Left lung (tissue), 10 donors: Measurements from ENCODE around the gene MAN1C1. TPM values are rescaled to one million over a fixed set of nuclear protein-coding genes. Genes with fewer than 3 reads are reported as not detected.
A peak's percentile ranks its signal among the peaks of the same experiment; 100 is the strongest.

Experiments
- ATAC-seq: fragments of 200-7000 bp; cut with Tn5 transposase; one replicate; pipeline ENCODE4 v1.9.1; 2020; ENCODE audit warnings: moderate library complexity
- DNase-seq, 4 donors: peaks; one replicate each; pipeline ENCODE4 v3.0.0-alpha.2; 2013 to 2020
- H3K27ac ChIP-seq, 2 donors: fragments of 200-600 bp; sonication (generic) in 1 of 2; one replicate each; pipeline versions ENCODE4 v1.5.0 to v1.8.0; 2020 to 2021
- H3K27me3 ChIP-seq, 2 donors: fragments of 200-600 bp; sonication (generic) in 1 of 2; one replicate each; pipeline versions ENCODE4 v1.5.0 to v1.8.0; 2020 to 2021
- H3K36me3 ChIP-seq, 2 donors: fragments of 200-600 bp; sonication (generic) in 1 of 2; one replicate each; pipeline versions ENCODE4 v1.5.0 to v1.8.0; 2020 to 2021
- H3K4me1 ChIP-seq, 2 donors: fragments of 200-600 bp; one replicate each; pipeline ENCODE4 v1.8.0; 2021
- H3K4me3 ChIP-seq, 2 donors: fragments of 200-600 bp; sonication (generic) in 1 of 2; one replicate each; pipeline versions ENCODE4 v1.5.0 to v1.8.0; 2020 to 2021; ENCODE audit warnings: mild to moderate bottlenecking in 1 of 2
- H3K9me3 ChIP-seq, 2 donors: fragments of 200-600 bp; sonication (generic) in 1 of 2; one replicate each; pipeline versions ENCODE4 v1.5.0 to v1.8.0; 2020 to 2021
- intact Hi-C, 2 donors: fragments of 100-400 bp; cut with DNase I; formaldehyde crosslinking; loops; one replicate each; pipeline versions ENCODE4 v1.11.2 to v1.14.2; 2022
- polyA plus RNA-seq, 6 donors: library from polyadenylated mRNA; unstranded; fragments of 120-200 nt; gene quantifications; one replicate each; pipeline ENCODE4 v1.2.1, GENCODE V29; 2013; ENCODE audit not compliant: insufficient read length in 6 of 6
- total RNA-seq, 2 donors: library from RNA; stranded (reverse); fragmentation: NEBNext Ultra II Directional; extraction: Animal tissue kit (Norgen Biotek cat#: 25700); gene quantifications; one replicate each; pipeline ENCODE4 v1.2.1, GENCODE V29; 2021
- TF ChIP-seq, protein P1 (sequence below), 2 donors: fragments of 200-600 bp; sonication (generic) in 1 of 2; IDR thresholded peaks; one replicate each; pipeline versions ENCODE4 v1.5.0 to v1.8.0; 2021; ENCODE audit warnings: antibody characterized with exemption in 2 of 2
- donor health status: DM: no; HTN: yes; CAD: no.
- donor health status: DM: no; HTN: no; CAD: no.

The MAN1C1 gene
- total and polyA plus RNA-seq, 8 donors: 14.9 to 20.3 (median 16.1) TPM

DNA sequence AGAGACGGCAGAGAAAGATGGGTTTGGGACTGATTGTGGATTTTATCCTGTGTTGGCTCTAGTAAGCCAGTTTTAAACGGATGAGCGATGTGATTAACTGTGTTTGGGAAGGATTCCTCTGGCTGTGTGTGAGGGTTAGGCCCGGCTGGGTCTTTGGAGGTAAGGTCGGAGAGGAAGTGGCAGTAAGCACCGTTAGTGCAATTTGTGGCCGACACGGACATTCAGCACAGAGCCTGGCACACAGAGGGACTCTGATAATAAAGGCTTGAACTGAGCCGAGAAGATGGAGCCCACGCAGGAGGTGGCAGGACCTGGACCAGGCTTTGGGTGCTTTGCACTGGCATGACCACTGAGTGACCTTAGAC is 204.5 kb downstream of the MAN1C1 start:
- Histone ChIP-seq H3K9me3 (no peaks in the 10 kb centered on the region), H3K36me3 (peaks cover 0 to 19% of the 10 kb centered on the region in 2 donors), H3K27ac (peak overlapping the region in 1 of 2 donors; percentile 89), H3K4me1 (peaks cover 9 to 37% of the 10 kb centered on the region in 2 donors), H3K27me3 (no peaks in the 10 kb centered on the region), H3K4me3 (peak overlapping the region; percentile 89 to 94)
- DNase-seq: no peak
- TF ChIP-seq, protein P1, sequence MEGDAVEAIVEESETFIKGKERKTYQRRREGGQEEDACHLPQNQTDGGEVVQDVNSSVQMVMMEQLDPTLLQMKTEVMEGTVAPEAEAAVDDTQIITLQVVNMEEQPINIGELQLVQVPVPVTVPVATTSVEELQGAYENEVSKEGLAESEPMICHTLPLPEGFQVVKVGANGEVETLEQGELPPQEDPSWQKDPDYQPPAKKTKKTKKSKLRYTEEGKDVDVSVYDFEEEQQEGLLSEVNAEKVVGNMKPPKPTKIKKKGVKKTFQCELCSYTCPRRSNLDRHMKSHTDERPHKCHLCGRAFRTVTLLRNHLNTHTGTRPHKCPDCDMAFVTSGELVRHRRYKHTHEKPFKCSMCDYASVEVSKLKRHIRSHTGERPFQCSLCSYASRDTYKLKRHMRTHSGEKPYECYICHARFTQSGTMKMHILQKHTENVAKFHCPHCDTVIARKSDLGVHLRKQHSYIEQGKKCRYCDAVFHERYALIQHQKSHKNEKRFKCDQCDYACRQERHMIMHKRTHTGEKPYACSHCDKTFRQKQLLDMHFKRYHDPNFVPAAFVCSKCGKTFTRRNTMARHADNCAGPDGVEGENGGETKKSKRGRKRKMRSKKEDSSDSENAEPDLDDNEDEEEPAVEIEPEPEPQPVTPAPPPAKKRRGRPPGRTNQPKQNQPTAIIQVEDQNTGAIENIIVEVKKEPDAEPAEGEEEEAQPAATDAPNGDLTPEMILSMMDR (IDR thresholded peaks at IDR 0.05): no peak
- intact Hi-C loops: no loop called here
- ATAC-seq: no peak

DNA sequence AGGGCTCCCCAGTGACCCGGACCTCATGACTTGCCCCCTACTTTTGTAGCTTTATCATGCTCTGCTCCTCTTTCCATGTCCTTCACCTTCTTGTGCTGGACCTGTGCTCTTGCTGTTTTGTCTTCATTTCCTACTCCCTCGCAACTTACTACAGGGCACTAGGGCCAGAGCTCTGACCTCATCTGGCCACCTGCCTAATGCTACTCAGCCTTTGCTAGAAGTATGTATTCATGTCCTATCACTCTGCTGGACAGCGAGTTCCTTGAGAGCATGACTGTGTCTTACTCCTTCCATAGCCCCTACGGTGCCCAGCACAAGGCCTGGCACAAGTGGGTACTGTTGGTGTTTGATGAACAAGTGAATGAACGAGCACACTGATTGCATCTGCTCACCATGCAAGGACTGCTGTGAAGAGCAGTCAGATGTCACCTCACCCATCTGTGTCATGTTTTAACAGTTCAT is 205.1 kb downstream of the MAN1C1 start:
- peaks cover 9 to 37% of the 10 kb centered on the region in 2 donors for H3K4me1 ChIP-seq
- H3K36me3 ChIP-seq: peaks cover 0 to 21% of the 10 kb centered on the region in 2 donors
- no peaks in the 10 kb centered on the region for H3K9me3 ChIP-seq
- peak overlapping the region in 1 of 2 donors; percentile 89 for H3K4me3 ChIP-seq
- intact Hi-C loops: no loop called here
- ATAC-seq (no peak), DNase-seq (no peak)
- no peaks in the 10 kb centered on the region for H3K27me3 ChIP-seq
- TF ChIP-seq, protein P1 (IDR thresholded peaks at IDR 0.05): no peak
- no peak overlapping the region for H3K27ac ChIP-seq

DNA sequence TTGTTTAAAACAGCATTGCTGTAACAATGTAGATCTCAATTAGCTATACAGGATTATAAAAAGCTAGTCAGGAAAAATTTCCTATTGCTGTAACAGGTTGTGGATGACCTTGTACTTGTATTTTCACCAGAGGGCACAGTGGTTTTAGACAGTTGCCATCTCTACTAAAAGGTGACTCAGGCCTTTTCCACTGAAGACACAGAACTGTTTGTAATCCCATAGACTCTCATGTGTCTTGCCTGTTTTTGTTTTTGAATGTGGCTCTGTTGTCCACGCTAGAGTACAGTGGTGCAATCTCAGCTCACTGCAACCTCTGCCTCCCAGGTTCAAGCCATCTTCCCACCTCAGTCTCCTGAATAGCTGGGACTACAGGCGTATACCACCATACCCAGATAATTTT is 209.0 kb downstream of the MAN1C1 start:
- no peak overlapping the region for H3K4me3 ChIP-seq
- DNase-seq (no peak), ATAC-seq (no peak)
- intact Hi-C loops: no loop called here
- H3K4me1 ChIP-seq: peaks cover 9 to 14% of the 10 kb centered on the region in 2 donors
- no peak overlapping the region for H3K27ac ChIP-seq
- no peaks in the 10 kb centered on the region for H3K9me3 ChIP-seq
- no peaks in the 10 kb centered on the region for H3K27me3 ChIP-seq
- TF ChIP-seq, protein P1 (IDR thresholded peaks at IDR 0.05): no peak
- peaks cover 0 to 61% of the 10 kb centered on the region in 2 donors for H3K36me3 ChIP-seq

DNA sequence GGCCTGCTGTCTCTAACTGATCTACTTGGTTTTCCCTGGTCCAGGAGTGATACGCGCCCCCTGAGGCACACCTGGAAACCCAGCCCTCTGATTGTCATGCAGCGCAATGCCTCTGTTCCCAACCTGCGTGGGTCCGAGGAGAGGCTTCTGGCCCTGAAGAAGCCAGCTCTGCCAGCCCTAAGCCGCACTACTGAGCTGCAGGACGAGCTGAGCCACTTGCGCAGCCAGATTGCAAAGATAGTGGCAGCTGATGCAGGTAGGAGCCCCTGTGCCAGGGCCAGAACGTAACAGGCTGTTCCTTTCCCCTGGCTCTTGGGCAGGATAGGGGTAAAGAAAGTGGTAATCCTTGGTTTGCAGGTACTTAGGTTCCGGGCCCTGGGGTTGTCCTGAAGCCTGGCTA is 210.0 kb downstream of the MAN1C1 start:
- intact Hi-C loops: no loop called here
- TF ChIP-seq, protein P1 (IDR thresholded peaks at IDR 0.05): no peak
- DNase-seq (no peak), ATAC-seq (no peak)
- Histone ChIP-seq H3K27me3 (no peaks in the 10 kb centered on the region), H3K9me3 (no peaks in the 10 kb centered on the region), H3K36me3 (peaks cover 0 to 70% of the 10 kb centered on the region in 2 donors), H3K27ac (no peak overlapping the region), H3K4me1 (peaks cover 2 to 4% of the 10 kb centered on the region in 2 donors), H3K4me3 (no peak overlapping the region)

DNA sequence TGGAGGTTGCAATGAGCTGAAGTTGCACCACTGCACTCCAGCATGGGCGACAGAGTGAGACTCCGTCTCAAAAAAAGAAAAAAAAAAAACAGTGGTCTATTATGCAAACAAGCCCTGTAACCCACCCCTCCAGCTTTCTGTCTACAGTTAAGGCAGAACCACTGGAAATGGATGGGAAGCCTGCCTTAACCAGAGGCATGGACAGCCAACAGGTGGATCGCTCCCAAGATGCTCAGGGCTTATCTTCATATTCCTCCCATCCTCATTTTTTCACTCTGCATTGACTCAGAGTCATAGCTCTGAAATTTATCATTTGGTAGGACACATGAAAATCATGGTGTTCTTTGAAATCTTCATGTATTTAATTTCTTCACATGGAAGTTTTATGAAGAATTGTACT is 211.9 kb downstream of the MAN1C1 start:
- H3K27me3 ChIP-seq: no peaks in the 10 kb centered on the region
- H3K9me3 ChIP-seq: no peaks in the 10 kb centered on the region
- no peaks in the 10 kb centered on the region for H3K4me1 ChIP-seq
- TF ChIP-seq, protein P1 (IDR thresholded peaks at IDR 0.05): no peak
- no peak overlapping the region for H3K4me3 ChIP-seq
- intact Hi-C loops: no loop called here
- H3K27ac ChIP-seq: no peak overlapping the region
- no peak for ATAC-seq
- DNase-seq: no peak
- peaks cover 0 to 88% of the 10 kb centered on the region in 2 donors for H3K36me3 ChIP-seq
